Measurements from ENCODE around the gene RPL11. TPM values are rescaled to one million over a fixed set of nuclear protein-coding genes. Genes with fewer than 3 reads are reported as not detected.

Gene RPL11
- polyA plus RNA-seq: 466 and 532 TPM in 2 replicates

DNA sequence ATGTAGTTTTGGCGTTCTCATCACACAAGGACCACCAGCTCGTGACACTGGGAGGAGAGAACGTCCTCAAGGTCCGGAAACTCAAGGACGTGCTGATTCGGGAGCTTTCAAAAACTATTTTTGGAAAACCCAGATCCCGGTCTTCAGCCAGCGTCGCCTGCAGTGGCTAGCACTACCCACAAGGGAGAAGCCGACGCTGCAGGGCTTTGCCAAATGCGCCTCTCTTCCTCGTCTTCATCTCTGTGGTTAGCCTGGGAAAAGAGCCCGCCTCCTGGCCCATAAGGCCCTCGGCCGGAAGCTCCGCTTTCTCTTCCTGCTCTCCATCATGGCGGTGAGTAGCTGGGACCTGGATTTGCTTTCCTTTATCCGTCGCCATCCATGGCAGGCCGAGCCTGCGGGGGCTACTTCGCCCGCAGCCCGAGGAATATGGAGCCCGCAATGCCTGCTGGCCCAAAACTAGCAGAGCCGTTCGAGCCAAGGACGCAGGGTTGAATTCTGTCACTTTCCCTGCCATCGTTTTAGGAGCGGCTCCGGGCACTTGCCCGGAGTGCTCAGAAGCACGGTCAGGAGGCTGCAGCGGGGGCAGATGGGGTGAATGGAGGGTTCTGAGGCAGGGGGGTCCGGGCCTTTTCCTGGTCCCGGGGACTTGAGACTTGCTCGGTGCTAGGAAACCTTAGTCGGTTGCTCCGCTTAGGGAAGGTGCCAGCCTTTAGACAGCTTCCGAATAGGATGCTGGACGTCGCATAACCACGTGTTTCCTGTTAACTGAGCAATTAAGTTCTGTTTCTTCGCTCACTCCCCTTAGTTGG is at the start of gene RPL11:
TSS of gene RPL11 (plus strand) at position 308 of the 809 bp plus-strand sequence. CDS start at position 326, 18 bp downstream.

DNA sequence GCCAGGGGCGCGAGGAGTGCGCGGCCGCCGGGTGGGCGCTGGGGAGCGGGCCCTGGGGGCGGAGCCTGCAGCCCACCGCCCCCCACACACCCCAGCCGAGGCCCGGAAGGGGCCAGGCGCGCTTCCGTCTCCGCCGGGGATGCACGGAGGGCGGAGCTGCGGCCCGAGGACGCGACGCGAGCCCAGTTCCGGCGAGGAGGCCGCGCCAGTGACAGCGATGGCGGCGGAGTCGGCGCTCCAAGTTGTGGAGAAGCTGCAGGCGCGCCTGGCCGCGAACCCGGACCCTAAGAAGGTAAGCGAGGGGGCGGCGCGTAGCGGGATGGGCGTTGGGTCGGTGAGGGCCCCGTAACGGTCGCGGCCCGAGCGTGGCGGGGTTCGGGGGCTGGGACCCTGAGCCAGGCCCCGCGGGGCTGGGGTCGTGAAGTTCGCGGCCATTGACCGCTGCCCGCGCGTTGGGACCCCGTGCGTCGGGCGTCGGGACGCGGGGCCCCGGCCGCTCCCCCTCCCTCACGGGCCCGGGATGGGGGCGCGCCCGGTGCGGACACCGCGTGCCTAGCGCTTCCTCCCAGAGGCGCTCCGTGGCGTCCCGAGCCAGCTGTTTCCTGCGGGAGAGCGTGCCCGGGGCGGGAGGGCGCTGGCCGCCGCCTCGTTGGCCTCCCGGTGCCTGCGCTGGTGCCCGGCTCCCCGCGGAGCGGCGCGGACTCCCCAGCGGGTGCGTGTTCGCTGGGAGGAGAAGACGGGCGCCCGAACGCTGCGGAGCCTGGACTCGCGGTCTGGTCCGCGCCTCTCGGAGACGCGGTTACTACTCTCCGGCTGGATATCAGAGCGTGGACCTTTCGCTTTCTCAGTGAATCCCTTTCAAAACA is 51.9 kb downstream of the RPL11 start, which contains the start of gene ELOA:
TSS of gene ELOA (plus strand) at position 185 of the 866 bp plus-strand sequence. CDS start at position 218, 33 bp downstream.

Other genes with a start within 250 kb of the RPL11 start
- 0.16 and 0.52 TPM in 2 replicates for gene ASAP3, start 207.6 kb upstream of the RPL11 start, polyA plus RNA-seq
- not detected in 2 replicates for gene E2F2, start 160.6 kb upstream of the RPL11 start, polyA plus RNA-seq
- gene ID3, start 132.3 kb upstream of the RPL11 start, polyA plus RNA-seq: 1.3 TPM in 1 of 2 replicates, not detected in the other
- 8.4 and 10.1 TPM in 2 replicates for gene ELOA, start 51.7 kb downstream of the RPL11 start, polyA plus RNA-seq
- 96.6 and 127 TPM in 2 replicates for gene PITHD1, start 86.6 kb downstream of the RPL11 start, polyA plus RNA-seq
- gene LYPLA2, start 99.3 kb downstream of the RPL11 start, polyA plus RNA-seq: 2.5 and 3.6 TPM in 2 replicates
- gene GALE, start 108.9 kb downstream of the RPL11 start, polyA plus RNA-seq: 7.6 and 9.9 TPM in 2 replicates
- 8.6 and 20.7 TPM in 2 replicates for gene HMGCL, start 133.6 kb downstream of the RPL11 start, polyA plus RNA-seq
- gene FUCA1, start 176.5 kb downstream of the RPL11 start, polyA plus RNA-seq: 23.3 and 23.5 TPM in 2 replicates
- gene CNR2, start 221.6 kb downstream of the RPL11 start, polyA plus RNA-seq: not detected in 2 replicates

Measured in Purkinje cell (primary cell).